GM12873 (cell line): ENCODE data around the gene MXD1.

Source experiments
- CTCF ChIP-seq: IDR thresholded peaks from 2 replicates; pipeline ENCODE4 v1.5.1; 2012; ENCODE audit warnings: low read depth, mild to moderate bottlenecking, moderate library complexity, low read length, control low read depth; ENCODE audit not compliant: insufficient read depth; ENCODE audit errors: missing control alignments

The MXD1 gene

GRCh38 chr2:69944756-69945155, 29.8 kb downstream of the MXD1 start:
- no peak for TF ChIP-seq CTCF

- no peak for TF ChIP-seq CTCF
Observed at GRCh38 chr2:69945441-69945840, 30.5 kb downstream of the MXD1 start.

GRCh38 chr2:69945941-69946340, 31.0 kb downstream of the MXD1 start:
- TF ChIP-seq CTCF: no peak

GRCh38 chr2:69946351-69947324, 31.7 kb downstream of the MXD1 start:
- no peak for TF ChIP-seq CTCF

- TF ChIP-seq CTCF: no peak
Observed at GRCh38 chr2:69947325-69947931, 32.5 kb downstream of the MXD1 start.

GRCh38 chr2:69948032-69948962, 33.4 kb downstream of the MXD1 start:
- TF ChIP-seq CTCF: no peak

- TF ChIP-seq CTCF: no peak
Observed at GRCh38 chr2:69948963-69949645, 34.2 kb downstream of the MXD1 start.
